Cerebellar cortex (tissue), 1 donor: ENCODE results near the gene HIGD1B.

Experiments
- DNase-seq: peaks from one replicate; pipeline ENCODE4 v3.0.0-alpha.2; 2015; ENCODE audit warnings: low spot score

HIGD1B gene

DNA sequence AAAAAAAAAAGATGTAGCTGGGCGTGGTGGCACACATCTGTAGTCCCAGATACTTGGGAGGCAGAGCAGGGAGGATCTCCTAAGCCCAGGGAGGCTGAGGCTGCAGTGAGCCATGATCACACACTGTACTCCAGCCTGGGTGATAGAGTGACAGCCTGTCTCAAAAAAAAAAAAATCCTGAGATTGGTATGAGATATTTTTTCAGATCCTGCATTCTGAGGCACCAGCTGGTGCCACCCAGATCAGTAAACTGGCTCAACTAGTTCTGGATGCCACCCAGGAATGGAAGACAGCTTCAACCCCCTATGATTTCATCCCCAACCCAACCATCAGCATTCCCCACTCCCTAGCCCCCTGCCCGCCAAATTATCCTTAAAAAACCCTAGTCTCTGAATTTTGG, 10.5 kb upstream of the HIGD1B start:
- DNase-seq = no peak

DNA sequence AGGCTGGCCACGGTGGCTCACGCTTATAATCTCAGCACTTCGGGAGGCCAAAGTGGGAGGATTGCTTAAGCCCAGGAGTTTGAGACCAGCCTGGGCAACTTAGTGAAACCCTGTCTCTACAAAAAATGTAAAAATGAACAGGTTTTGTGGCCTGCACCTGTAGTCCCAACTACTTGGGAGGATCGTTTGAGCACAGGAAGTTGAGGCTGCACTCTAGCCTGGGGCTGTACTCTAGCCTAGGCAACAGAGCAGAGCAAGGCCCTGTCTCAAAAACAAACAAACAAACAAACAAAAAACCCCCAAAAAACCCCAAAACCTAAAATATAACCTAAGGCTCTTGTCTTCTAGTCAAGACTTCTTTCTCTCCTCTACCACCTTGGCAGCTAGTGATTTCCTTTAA, 7.4 kb upstream of the HIGD1B start:
- no peak for DNase-seq

DNA sequence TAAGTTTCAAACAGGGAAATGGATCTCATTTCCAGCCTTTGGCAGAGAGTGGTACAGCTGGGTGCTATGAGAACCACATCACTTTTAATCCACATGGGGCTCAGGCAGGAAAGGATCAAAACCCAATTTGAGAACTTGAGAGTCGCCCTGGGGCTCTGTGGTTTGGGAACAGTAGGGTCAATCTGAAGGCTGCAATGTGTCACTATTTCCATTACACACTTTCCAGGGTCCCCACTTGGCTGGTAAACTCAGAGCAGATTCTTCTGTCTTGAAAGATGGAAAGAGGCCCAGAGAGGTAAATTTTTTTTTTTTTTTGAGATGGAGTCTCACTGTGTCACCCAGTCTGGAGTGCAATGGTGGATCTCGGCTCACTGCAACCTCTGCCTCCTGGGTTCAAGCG, 6.7 kb upstream of the HIGD1B start:
- DNase-seq = no peak

DNA sequence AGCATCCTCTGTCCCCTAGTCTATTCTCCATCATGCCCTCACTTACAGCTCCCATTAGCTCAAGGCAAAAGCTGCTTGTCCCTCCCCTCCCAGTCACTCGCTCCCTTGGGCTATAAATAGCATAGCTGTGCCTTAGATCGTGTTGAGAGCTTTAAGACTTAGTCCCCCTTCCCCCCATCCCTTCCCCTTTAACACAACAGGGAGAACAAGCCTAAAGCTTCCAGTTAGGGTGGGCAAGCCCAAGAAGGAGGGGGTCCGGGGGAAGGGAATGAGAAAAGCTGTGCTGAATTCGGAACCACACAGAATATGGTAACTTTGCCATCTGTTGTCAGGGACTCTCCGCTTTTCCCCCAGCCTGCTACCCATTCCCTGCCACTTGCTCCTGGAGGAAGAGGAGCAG, 4.9 kb upstream of the HIGD1B start:
- DNase-seq = peak; percentile 36

DNA sequence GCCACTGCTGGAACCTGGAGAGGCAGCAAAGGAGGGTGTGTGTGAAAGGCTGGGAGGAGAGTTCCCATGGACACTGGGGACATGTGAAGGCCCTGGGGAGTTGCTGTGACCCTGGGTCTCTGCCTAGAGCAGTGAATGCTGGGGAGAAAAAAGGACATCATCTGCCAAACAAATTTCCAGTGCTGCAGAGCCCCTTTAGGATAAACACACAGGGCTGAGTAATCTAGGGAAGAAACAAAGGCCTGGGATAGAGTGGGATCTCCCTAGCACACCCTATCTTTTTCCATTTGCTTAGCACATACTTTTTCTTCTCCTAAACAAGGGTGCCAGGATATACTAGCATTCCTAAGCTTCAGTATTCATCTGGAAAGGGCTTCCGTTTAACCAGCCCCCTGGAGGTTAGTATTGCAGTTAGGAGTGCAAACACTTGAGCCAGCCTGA, 3.3 kb upstream of the HIGD1B start:
- no peak for DNase-seq

DNA sequence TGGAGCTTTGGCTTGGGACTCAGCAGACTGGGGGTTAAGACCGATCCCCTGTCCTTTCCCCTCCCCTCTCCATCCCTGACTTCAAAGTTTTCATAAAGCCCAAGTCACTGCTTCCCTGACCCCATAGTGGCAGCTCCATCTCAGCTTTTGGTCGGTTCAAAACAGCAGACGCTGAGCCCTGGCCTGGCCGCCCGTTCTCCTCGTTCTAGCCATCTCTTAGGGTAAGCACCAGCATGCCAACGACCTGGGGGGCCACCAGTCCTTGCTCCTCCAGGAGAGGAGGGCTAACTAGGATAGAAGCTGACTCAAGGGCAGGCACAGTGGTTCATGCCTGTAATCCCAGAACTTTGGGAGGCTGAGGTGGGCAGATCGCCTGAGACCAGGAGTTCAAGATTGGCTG, 1.5 kb upstream of the HIGD1B start:
- DNase-seq = no peak

DNA sequence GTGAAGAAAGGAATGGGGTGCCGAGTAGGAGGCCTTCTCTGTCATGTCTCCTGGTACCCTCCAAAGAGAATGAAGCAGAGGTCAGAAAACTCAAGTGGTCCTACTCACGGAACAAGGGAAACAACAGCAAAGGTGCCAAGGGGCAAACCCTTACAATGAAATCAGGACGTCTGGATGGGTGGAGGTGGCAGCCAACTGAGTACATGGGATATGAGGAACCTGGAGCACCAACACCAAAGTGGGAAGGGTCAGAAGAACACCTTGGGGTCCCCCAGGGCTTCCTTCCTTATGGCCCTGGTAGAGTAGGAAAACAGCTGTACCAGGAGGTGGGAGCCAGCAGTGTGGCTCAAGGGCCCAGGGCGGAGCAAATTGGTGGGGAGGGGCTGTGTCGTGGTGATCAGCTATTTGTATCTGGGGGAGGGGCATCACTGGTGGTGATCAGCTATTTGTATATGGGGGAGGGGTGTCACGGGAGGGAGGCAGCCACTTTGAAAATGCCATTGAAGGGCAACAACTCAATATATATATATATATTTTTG, 643 bp downstream of the HIGD1B start:
- DNase-seq = no peak

DNA sequence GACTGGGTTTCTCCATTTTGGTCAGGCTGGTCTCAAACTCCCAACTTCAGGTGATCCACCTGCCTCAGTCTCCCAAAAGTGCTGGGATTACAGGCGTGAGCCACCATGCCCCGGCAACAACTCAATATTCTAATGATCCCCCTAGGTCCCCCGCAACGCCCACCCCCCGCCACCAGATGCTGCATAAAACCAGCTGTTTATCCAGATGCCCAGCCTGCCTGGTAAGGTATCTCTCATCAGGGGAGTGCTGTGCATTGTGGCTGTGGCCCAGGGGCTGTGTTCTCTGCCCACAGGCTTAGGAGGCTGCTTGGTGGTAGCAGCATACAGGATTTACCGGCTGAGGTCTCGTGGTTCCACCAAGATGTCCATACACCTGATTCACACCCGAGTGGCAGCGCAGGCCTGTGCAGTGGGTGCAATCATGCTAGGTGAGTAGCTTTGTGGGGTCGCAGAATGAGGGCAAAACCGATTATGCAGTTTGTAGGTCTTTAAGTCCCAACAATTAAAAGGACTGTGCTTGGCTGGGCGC, 1.3 kb downstream of the HIGD1B start:
- no peak for DNase-seq

DNA sequence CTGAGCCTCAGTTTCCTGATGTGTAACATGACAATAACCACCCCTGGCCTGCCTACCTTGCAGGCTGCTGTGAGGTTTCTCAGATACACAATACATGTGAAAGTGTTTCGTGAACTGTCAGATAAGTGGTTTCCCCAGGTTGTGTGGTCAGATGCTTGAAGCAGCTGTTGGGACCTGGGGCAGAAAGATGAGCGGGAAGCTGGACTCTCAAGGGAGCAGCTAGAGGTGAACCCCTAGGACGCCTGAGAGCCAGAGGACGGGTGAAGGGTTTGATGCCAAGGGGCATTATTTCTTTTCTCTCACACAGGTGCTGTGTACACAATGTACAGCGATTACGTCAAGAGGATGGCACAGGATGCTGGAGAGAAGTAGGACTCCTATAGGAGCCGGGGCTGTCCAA, 2.3 kb downstream of the HIGD1B start:
- DNase-seq = no peak

DNA sequence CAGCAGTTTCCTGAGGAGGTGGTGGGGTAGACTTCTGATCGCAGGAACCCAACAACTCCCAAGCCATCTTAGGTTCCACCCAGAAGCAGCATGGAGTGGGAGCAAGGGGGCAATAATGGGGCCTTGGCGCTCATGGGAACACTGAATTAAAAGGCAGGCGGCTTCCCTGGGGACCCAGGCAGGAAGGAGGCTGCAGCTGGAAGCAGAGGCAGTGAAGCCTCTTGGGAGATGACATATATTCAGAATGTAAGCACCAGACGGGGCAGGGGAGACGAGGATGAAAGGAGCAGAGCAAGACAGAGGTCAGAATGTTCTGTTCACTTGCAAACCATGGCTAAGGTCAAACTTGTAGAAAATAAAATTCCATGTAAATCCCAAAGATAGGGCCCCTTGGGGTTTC, 2.9 kb downstream of the HIGD1B start:
- DNase-seq = no peak

DNA sequence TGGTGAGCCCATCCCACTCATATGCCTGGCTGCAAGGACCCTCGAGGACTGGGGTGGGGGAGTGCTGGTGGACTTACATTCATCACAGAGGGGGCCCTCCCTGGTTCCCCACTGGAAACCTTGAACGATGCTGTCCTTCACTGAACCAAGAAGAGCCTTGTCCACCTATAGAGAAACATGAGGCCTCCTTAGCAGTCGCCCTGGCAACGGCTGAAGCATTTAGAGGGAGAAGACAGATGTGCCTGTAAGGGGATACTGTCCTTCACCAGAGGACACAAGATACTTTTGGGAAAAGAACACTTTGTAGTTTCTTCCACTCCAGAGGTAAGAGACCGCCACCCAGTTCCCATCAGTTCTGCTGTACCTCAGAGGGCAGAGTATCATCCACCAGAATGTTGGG, 6.5 kb downstream of the HIGD1B start:
- DNase-seq = no peak

DNA sequence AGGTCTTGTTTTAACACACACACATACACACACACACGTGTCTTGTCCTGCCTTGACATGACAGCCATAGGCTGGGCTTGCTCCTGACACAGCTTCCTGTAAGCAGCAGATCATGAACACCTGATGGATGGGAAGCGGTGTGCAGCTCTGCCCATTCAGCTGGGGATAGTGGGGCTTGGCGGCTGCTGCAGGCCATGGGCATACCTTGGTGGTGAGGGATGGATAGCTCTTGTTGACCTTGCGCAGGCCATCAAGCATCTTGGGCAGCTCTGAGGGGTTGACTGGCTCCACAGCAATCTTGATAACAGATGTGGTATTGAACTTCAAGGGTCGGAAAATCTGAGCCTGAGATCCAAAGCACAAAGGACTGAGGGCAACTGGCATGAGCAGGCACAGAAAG, 12.0 kb downstream of the HIGD1B start:
- no peak for DNase-seq

DNA sequence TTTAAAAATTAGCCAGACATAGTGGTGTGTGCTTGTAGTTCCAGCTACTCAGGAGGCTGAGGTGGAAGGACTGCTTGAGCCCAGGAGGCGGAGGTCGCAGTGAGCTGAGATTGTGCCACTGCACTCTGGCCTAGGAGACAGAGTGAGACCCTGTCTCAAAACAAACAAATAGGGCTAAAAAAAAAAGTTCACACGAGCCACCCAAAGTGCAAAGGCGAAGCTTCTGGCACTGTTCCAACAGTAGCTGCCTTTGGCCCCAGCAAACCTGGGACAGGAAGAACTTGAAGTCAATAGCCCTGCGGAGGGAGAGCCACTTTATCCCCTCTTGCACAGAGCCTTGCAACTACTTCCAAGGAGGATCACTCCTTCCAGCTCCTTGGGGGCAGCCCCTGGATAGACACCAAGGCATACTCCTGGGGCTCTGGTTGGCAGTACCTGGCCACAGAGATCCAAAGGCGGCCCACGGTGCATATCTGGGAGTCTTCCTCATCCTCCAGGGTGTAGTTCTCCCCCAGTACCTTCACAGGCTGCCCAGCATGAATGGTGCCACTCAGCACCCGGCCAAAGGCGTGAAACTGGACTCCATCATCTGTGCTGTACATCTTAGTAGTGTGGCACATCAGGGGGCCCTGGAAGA, 14.7 kb downstream of the HIGD1B start:
- no peak for DNase-seq

DNA sequence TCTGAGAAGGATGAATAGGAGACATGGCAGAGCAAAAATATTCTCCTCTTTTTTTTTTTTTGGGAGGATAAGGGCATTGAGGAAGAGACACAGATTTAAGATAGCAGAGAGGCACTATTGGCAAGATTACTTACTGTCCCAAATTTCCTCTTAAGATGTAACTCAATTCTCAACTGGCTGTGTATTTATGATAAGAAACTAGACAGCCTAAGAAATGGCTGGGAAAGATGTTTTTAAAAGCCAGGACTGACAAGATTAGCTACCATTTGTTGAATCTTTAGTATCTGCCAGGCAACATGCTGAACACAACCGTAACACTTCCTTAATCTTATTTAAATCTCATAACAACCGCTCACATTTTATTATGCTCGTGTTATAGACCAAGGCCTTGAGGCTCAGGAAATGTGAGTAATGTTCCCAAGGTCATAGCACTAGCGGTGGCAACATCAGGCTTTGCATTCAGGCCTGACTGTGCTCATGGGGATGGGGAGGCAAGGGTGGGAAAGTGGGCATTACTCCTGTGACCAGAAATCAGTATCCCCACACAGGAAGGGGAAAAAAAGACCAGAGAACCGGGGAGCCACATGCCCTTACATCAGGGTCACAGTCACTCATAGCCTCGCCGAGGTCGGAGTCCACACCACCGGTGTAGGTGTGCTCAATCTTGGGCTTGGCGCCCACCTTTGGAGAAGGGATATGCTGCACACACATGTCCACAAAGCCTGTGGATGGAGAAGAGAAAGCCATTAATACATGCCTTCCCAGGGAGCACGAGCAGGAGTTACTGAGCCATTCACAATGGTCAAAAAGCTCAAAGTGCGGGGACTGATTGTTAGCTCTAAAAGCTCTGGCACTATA, 15.6 kb downstream of the HIGD1B start:
- no peak for DNase-seq

DNA sequence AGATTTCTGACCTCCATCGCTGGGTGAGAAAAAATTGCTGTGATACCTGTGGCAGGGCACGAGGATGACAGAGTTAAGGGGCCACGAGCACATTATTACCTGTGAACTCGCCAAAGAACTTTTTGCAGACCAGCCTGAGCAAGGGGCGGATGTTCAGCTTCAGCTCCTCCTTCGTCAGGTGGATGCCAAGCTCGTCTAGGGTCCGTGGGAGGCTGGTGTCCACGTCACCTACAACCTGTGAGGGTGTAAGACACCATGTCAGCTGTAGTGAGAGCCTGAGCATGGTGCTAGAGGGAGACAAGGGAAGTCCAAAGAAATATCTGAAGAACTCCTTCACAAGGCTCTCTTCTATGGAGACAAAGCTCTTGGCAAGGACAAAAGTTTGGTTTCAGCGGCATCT, 17.1 kb downstream of the HIGD1B start:
- no peak for DNase-seq

DNA sequence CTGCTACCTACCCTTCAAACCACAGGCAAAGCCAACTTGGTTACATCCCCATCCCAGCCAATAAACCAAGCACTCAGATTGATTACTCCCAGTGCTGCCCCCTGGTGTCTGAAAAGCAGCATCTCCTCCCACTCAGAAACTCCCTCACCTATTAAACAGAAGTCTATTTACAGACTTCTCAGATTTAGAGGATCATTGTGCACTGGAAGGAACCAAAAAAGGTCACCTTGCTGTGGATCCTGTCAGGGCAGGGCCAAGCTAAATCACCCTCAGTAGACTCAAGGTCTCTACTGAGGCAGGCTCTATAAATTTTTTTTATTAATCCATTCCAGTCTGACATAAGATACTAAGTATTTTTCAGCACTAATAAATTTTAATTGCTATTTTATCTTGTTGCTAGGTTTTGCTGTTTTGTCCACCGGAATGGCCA, 17.6 kb downstream of the HIGD1B start:
- peak; percentile 87 for DNase-seq

DNA sequence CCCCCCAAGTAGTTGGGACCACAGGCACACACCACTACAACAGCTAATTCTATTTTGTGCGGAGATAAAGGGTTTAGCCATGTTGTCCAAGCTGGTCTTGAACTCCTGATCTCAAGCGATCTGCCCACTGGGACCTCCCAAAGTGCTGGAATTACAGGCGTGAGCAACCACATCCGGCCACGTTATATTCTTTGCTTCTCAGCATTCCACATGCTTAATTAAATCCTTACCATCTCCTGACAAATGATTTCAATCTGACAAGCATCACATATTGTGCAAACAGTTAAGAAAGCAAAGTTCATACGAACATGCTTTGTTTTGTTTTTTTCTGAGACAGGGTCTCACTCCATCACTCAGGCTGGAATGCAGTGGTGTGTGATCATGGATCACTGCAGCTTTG, 18.2 kb downstream of the HIGD1B start:
- DNase-seq = no peak

DNA sequence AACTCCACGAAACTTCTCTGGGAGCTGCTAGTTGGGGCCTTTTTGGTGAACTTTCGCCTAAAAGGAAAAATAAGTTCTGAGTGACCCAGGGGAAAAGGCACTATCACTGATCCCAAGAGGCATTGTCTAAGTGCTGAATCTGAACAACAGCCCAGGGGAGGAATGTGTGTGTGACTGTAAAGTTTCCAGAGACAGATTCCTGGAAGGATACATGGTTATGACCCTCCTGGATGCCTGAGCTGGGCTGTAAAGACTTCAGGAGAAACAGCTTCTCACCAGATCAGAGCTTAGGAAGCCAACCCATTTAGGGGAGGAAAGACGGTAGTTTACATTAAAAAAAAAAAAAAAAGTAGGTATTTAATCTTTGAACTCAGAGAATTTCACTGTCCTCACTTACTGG, 20.2 kb downstream of the HIGD1B start:
- DNase-seq = no peak

DNA sequence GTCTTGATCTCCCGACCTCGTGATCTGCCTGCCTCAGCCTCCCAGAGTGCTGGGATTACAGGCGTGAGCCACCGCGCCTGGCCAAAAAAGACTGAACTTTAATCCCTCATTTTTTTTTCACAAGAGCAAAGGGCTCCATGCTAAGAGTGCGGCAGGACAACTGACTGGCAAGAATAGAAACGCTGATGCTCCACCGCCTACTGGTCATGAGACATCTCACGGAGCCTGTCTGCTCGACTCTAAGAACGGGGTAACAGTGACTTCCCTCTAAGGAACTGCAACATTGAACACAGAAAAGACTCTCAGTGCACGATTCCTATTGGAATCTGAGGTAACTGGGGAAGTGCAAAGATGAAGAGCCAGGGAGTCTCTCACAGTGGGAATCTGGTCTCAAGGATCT, 23.9 kb downstream of the HIGD1B start:
- no peak for DNase-seq

DNA sequence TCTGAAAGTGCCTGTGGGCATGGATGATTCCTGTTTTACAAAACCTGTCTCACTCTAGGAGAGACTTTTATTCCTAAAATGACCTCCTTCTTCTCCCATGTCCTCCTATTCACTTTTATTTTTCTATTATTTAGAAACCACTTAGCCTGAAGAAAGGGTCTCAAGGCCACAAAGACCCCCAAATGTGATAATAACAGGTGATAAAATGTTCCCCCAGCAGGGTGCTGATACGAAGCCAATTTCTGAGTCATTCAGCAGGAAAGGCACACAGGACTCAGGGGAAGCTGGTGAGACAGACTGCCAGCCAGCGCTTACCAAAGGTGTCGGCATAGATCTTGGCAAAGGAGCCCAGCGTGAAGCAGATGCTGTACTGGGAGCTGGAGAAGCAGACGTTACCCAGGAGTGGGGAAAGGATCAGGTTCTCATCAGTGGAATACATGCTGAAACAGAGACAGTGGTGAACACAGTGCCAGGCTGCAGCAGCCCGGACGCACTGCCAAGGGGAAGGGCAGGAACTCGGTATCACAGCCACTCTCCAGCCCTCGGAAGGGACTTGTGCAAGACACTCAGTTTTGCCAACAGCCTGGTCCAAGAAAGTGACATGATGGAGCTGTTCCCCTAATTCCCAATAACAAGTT, 24.6 kb downstream of the HIGD1B start:
- DNase-seq = peak; percentile 35

DNA sequence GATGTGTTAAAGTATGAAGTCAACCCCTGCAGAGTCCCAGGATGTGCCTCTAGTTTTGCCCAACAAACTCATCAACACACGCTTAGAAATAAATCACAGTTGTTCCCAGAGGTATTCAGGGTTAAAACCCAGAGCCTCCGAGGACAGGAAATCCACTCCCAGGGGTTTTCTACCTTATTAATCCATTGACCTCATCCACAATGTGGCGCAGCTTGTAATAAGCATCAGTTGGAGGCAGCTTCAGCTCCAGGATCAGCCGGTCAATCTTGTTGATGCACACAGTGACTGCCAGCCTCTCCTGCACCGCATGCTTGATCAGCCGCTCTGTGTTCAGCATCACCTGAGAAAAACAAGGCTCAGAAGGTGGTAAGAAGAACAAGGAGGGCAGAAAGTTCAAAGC, 28.1 kb downstream of the HIGD1B start:
- no peak for DNase-seq

DNA sequence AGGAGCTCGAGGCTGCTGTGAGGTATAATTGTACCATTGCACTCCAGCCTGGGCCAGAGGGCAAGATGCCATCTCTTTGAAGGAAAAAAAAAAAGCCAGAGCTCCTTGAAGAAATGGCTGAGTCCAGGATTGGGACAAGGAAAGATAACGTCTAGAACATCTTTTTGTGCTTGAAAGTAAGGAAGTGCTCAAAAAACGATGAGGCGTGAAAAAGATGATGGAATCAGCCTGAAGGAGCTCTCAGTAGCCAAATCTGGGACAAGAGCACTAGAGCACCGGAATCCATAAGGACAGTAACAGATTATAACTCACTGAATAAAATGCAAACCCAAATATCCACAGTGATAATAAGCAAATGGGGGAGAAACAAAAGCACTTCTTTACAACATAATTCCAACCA, 29.4 kb downstream of the HIGD1B start:
- no peak for DNase-seq
